Measurements from ENCODE around the gene PPEF1.
"Not testable (repeated sequence)": the region's sequence is repeated elsewhere in the genome, so short reads cannot be mapped to it uniquely, and the experiment has no call there.

PPEF1 gene

DNA sequence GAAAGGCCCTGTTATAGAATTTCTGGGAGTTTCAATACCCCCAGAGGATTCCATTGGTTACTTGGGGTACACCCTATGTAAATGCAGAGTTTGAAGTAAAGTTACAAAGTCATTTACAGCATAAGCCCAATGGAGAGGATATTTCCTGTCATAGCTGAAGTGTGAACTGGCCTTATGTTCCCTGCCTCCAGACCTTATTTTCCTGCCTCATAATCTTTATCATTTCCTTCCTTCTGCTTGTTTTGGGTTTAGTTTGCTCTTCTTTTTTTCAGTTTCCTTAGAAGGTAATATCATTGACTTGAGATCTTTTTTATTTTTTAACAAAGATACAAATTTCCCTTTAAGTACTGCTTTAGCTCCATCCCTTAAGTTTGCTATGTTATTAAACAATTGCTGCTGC lies 85.4 kb downstream of the PPEF1 start:
- DNase-seq (ENCODE audit: low read depth in 2 of 2, low spot score in 1 of 2), result no peak

DNA sequence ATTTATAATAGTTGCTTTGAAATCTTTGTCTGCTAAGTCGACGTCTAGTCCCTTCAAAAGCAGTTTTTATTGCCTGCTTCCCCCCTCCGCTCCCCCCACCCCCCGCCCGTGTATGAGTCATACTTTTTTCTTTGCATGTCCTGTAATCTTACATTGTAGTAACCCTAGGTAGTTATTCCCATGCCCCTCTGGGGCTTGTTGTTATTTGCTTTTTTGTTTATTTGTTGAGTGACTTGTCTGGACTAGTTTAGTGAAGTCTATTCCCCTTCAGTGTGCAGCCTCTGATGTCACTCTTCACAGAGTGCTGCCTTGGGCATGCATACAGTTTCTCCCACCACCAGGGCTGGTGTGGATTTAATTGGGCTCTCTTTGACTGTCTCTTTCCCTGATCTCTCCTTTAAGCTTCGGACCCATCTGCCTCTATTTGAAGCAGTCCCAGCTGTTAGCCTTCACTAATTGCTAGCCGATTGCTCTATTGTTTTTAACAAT lies 86.2 kb downstream of the PPEF1 start:
- no peak for DNase-seq (ENCODE audit: low read depth in 2 of 2, low spot score in 1 of 2)

DNA sequence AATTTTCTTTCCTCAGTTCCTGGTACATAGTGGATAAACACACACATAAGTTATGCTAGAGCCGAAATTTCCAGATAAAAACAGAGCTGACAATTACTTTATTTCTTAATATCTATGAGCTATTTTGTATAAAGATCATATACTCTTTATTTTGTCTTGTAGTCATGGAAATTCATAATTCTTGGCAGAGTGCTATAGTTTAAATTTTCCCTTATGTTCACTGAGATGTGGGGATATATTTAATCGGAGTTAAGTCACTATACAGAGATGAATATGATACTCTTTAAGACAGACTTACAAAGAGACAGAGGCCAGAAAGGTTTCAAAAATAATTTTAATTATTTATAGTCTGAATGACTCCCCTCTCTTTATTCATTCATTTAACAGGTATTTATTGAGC lies 89.7 kb downstream of the PPEF1 start:
- DNase-seq (ENCODE audit: low read depth in 2 of 2, low spot score in 1 of 2), result no peak

DNA sequence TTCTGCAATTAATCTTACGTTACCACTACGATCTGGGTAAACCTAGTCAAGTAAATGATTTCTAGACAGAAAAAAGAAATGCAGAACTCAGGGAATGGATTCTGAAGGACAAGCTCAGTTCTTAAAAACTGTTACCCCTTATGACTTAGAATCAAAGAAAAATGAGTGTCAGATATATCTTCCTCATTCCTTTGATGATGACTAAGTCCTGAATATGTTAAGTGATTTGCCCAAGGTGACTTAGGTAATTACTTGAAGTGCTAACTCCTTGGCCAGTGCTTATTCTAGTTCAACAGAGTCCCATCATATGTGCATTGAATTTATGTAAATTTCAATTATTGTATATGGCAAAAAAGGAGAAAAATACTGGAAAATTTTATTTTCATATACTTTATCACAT lies 92.5 kb downstream of the PPEF1 start:
- no peak for DNase-seq (ENCODE audit: low read depth in 2 of 2, low spot score in 1 of 2)

DNA sequence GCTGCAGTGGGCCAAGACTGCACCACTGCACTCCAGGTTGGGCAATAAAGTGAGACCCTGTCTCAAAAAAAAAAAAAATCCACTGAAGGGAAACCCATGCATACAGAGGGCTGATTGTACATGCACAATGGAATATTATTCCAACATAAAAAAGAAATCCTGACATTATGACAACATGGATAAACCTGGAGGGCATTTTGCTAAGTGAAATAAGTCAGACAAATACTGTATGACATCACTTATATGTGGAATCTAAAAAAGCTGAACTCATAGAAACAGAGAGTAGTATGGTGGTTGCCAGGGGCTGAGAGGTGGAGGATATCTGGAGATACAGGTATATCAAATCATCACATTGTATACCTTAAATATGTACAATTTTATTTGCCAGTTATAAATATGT lies 102.2 kb downstream of the PPEF1 start:
- DNase-seq (ENCODE audit: low read depth in 2 of 2, low spot score in 1 of 2), result no peak

DNA sequence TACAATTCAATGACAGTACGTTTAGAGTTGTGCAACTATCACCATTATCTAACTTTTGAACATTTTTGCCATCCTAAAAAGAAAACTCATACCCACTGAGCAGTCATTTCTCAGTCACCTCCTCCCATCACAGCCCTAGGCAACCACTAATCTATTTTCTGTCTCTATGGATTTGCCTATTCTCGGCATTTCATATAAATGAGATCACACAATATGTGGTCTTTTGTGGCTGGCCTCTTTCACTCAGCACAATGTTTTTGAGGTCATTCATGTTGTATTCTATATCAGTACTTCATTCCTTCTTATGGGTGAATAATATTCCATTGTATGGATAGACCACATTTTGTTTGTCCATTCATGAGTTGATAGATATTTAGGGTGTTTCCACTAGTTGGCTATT lies 103.0 kb downstream of the PPEF1 start:
- DNase-seq (ENCODE audit: low read depth in 2 of 2, low spot score in 1 of 2), result no peak

DNA sequence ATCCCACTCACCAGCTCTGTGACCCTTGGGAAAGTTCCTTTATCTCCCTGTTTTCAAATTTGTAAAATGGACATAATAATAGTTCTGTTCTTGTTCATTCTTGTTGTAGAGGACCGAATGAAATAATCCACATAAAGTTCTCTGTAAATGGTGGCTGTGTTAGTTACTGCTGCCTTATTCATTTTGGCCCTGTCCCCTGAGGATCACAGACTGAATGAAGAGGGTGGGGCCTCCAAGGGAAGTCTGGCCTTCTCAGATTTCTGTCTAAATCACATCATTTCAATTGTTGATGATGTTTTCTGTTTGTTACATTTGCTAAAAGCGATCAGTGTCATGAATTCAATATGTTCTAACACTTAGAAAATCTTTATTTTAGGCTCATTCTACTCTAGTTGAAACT lies 117.9 kb downstream of the PPEF1 start:
- DNase-seq (ENCODE audit: low read depth in 2 of 2, low spot score in 1 of 2), result no peak

DNA sequence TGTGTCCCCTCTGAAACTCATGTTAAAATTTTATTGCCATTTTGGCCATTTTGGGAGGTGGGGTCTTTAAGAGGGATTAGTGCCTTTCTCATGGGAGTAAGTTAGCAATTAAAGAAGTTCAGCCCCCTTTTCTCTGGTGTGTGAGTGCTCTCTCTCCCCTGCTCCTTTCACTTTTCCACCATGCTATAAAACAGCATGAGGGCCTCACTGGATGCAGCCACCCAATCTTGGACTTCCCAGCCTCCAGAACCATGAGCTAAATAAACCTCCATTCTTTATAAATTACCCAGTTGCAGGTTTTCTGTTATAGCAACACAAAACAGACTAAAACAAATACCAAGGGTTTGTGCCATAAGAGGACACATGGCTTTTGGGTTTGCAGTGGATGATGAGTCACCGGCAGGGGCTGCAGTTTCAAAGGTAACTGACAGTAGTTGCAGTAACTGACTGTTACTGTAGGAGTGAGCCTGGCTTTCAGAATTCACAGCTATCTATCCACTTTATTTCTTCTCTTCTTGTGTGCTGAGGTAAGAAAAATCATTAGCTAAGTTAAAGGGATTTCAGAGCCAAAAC lies 121.5 kb downstream of the PPEF1 start:
- no peak for DNase-seq (ENCODE audit: low read depth in 2 of 2, low spot score in 1 of 2)

DNA sequence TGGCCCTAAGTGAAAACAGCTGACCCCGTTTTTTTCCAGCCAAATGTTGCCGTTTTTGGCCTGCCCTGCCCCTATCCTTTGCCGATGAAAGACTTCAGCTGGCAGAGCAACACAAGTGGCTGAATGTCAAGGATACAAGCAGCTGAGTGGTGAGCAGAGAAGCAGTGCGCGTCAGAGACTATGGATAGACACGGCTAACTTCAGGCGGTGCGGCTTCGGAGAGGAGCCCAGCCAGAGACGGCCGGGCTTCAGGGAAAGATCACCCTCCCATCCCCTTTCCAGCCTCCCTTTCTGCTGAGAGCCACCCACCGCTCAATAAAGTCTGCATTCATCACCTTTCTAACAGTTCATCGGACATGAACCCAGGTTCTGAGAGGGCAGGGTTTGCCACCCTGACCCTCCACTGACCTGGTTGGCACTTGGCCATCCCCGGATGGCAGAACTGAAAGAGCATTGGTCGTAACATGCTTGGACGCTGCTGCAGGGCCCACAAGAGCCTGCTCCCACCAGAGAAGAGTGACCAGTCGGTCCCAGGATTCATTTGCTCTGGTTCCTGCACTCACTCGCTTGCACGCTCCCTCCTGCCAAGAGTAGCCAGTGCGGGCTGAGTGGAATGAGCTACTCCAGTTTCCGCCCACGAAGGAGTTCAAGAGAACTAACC lies 125.8 kb downstream of the PPEF1 start:
- DNase-seq (ENCODE audit: low read depth in 2 of 2, low spot score in 1 of 2), result no peak

DNA sequence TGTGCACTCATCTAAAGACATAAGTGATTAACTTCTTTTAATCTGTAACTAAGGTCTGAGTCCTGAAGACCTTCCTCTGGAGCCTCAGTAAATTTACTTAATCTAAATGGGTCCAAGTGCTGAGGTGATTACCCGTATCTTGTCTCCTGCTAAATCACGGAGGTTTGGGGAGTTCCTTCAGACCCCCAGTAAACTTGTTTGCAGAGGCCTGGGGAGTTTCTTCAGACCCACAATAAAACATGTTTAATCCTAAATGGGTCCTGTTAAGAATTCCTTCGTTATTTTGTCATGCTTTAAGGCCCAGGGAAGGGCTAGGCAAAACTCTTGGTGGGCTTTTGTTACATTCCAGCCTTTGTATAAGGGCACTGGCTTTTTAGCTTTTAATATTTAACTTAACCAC lies 140.5 kb downstream of the PPEF1 start:
- not testable (repeated sequence) for DNase-seq (ENCODE audit: low read depth in 2 of 2, low spot score in 1 of 2)

DNA sequence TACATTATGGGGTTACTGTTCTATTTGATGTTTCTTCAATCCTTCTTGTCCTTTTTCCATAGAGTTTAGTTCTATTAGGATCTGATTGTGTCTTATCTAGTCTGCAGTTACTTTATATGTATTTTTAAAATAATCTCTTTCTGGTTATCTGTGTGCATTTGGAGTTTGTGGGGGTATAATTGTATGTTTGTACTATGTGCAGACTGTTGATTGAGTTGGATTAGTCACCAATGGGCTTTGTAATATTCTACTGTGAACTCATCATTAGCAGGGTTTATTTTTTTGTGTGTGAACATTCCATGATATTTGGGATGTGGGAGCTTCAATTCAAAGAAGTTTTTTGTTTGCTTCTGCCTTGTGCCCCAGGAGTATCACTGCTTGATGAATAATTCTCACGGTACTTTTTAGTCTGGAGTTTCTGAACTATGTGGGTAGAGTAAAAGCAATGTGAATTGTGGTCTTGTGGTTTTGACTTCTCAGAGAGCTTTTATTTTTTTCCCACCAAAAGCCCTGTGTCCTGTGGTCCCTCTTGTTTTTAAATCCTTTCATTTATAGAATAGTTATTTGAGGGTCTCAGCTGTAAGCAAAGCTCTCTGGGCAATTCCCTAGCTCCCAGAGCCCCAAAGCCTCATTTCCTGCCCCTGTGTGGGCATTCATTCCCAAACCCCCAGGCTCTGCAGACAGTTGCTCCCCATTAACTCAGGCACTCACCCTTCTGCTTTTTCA lies 148.6 kb downstream of the PPEF1 start:
- DNase-seq (ENCODE audit: low read depth in 2 of 2, low spot score in 1 of 2), result no peak

DNA sequence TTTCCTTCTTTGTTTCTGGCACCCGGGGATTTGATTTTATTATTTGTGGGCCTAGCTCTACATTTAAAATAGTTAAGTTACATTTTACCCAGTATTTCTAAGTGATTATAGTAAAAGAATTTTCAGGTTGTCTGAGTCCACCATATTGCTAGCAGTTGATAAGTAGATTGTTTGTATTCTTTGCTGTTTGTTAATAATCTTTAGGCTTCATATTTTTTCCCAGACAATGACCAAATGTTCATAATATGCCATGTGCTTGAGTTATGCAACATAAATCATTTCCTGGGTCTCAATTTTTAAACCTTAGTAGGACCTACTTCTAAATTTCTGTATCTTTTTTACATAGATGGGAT lies 149.2 kb downstream of the PPEF1 start:
- no peak for DNase-seq (ENCODE audit: low read depth in 2 of 2, low spot score in 1 of 2)

DNA sequence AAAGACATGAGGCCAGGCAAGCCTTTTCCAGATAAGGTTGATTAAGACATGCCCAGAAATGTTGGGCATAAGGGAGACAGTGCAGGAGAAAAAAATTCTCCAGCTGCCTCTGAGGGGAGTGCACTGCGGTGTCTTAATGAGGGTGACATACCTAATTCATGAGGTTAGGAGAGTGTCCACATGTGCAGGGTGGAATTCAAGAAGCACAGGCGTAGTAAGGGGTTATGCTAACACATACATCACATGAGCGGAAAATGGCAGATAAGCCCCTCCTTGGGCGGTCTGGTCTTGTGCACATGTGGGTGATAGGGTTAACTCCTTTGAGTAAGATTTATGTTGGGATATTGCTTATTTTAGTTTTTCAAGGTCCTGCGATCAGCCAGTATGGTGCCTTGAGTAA lies 154.1 kb downstream of the PPEF1 start:
- no peak for DNase-seq (ENCODE audit: low read depth in 2 of 2, low spot score in 1 of 2)

DNA sequence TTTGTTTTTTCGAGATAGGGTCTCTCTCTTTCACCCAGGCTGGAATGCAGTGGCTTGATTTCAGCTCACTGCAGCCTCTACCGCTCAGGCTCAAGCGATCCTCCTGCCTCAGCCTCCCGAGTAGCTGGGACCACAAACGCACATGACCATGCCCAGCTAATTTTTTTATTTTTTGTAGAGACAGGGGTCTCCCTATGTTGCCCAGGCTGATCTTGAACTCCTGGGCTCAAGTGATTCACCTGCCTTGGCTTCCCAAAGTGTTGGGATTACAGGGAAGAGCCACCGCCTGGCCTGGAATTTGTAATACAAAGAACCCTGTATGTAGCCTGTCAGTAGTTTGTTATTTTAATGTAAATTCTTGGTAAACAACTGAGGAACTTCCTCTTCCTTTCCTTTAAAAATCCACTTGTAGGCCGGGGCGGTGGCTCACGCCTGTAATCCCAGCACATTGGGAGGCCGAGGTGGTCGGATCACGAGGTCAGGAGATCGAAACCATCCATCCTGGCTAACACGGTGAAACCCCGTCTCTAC lies 157.0 kb downstream of the PPEF1 start:
- DNase-seq (ENCODE audit: low read depth in 2 of 2, low spot score in 1 of 2), result no peak

DNA sequence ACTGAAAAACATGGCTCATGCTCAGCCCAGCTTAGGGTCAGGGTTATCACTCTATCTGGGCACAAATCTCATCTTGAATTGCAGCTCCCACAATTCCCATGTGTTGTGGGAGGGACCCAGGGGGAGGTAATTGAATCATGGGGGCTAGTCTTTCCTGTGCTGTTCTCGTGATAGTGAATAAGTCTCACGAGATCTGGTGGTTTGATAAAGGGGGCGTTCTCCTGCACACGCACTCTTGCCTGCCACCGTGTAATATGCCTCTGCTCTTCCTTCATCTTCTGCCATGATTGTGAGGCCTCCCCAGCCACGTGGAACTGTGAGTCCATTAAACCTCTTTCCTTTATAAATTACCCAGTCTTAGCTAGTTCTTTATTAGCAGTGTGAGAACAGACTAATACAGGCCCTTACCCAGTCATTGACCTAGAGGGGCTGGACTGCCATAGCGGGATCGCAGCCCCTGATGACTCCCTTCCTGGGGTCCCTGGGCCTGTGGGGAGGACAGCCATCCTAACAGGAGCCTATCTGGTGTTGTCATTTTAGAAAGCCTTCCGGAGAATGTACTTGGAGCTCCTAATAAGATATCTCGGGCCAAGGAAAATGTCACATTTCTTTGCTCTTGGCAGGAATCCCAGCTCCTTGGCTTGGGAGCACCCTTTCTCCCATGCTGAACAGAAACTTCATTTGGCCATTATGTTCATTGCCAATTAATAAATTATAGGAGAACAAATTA lies 163.9 kb downstream of the PPEF1 start:
- no peak for DNase-seq (ENCODE audit: low read depth in 2 of 2, low spot score in 1 of 2)

DNA sequence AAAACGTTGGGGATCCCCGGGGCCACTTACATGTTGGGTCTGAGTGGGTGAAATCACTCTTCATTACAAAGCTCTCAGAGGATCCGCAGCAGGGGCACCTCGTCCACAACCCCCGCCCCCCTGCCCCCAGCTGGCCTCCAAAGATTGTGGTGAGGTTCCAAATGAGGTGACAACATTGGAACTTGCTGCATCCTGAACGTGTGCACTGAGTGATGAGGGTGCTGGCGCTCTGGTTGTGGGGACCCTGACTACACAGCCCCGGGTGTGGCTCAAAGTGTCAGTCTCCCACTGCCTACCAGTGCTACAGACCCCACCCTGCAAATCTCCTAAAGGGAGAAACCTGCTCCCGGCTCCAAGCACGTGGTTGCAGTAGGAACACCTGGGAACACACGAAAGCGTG lies 164.5 kb downstream of the PPEF1 start:
- DNase-seq (ENCODE audit: low read depth in 2 of 2, low spot score in 1 of 2), result no peak

DNA sequence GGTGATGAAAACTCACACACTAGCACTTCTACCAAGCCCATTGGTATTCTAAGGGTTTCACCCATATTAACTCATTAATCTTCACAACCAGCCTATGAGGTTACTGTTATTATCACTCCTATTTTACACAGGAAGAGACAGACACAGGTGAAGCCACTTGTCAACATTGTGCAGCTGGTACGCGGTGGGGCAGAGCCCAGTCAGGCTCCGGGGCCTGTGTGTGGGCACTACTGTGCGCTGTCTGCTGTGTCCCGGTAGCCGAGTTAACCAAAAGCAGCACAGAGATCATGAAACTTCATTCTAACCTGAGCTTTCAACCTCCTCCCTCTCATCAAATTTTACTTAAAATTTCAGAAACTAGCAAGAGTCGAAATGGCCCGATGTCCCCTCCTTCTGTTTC lies 165.2 kb downstream of the PPEF1 start:
- no peak for DNase-seq (ENCODE audit: low read depth in 2 of 2, low spot score in 1 of 2)

DNA sequence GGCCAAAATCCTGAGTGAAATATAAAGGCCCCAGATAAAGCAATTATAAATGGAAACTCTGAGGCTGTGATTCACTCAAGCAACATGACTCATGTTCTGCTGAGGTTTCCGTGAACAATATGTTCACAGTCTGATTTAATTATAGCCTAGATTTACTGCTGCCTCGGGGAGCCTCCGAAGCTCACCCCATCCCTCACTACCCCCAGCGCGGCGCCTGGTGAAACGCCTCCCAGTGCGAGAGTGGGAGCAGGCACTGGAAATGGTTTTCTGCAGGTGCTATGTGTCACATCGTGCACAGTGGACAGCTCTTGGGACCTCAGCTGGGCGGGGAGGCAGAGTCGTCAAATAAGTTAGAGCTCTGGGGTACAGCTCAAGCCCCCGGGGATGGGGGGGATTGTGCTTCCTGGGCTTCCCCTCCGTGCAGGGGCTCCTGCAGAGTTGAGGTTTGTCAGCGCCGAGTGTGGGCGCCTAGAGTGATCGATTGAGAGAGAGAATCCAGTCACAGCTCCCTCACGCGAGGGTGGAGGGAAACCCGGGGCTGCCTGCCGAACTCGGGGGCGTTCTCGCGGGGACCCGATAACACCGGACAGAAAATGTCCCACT lies 165.8 kb downstream of the PPEF1 start:
- no peak for DNase-seq (ENCODE audit: low read depth in 2 of 2, low spot score in 1 of 2)

DNA sequence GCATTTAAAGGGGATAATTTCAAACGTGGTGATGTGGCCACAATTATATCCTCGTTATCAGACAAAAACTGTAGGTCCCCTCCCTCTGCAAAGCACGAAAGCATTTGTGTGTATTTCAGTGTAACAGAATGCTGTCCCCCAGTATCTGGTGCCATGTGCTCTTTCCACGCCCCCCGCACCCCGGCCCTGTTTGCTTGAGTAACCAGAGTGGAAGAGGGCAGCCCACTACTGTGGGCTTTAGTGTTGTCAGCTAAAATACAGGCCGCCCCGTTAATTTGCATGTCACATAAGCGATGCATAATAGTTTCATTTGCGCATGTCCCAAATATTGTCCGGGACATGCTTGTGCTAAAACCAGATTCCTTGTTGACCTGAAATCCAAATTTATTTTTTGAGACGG lies 166.4 kb downstream of the PPEF1 start:
- DNase-seq (ENCODE audit: low read depth in 2 of 2, low spot score in 1 of 2), result no peak

DNA sequence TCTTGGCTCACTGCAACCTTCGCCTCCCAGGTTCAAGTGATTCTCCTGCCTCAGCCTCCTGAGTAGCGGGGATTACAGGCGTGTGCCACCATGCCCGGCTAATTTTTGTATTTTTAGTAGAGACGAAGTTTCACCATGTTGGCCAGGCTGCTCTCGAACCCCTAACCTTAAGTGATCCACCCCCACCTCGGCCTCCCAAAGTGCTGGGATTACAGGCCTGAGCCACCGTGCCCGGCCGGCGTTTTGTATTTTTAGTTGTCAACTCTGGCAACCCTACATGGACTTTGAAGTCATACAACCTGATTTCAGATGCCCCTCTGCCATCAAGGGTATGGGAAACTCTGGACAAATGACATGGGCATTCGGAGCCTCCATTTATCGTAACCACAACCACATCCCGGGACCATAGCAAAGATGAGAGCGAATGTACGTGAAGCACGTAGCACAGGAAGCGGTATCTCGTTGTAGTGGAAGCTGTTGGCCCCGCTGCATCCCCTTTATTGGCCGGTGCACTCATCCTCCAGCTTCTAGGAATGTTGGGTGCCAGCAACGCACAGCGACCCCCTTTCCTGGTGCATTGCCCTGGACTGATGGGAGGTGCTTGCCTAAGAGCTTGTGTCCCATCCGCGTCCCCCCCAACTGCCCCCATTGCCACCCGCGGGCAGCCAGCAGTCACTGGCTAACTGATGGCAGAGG lies 167.3 kb downstream of the PPEF1 start:
- no peak for DNase-seq (ENCODE audit: low read depth in 2 of 2, low spot score in 1 of 2)

All from stimulated activated CD8-positive, alpha-beta memory T cell treated with anti-CD3 and anti-CD28 coated beads, Interleukin-4, amount 100 ng/mL, for 1 hour (primary cell).